ENCODE data around the gene CAMTA1.

CAMTA1 gene

GRCh38 chr1:7085521-7085920 is 300.3 kb downstream of the CAMTA1 start:
- ATAC-seq = no peak
- TF ChIP-seq ZNF565 (CRISPR knock-in tag; conservative IDR thresholded peaks at IDR 0.05; ENCODE audit: low read depth) (no peak), TCF4 (CRISPR knock-in tag; IDR thresholded peaks at IDR 0.05; ENCODE audit: borderline replicate concordance) (no peak), TOX (CRISPR knock-in tag; IDR thresholded peaks at IDR 0.05; ENCODE audit: borderline replicate concordance) (no peak), ZNF8 (CRISPR knock-in tag; IDR thresholded peaks at IDR 0.05) (no peak), ZC3H10 (CRISPR knock-in tag; IDR thresholded peaks at IDR 0.05) (no peak), ZFP3 (CRISPR knock-in tag; IDR thresholded peaks at IDR 0.05) (no peak), ZFP30 (CRISPR knock-in tag; IDR thresholded peaks at IDR 0.05) (no peak), POU6F1 (CRISPR knock-in tag; IDR thresholded peaks at IDR 0.05; ENCODE audit: borderline replicate concordance, low read depth) (no peak), SNAI2 (CRISPR knock-in tag; IDR thresholded peaks at IDR 0.05) (no peak), OSR1 (CRISPR knock-in tag; IDR thresholded peaks at IDR 0.05) (no peak), GLIS3 (CRISPR knock-in tag; IDR thresholded peaks at IDR 0.05) (no peak), RARB (CRISPR knock-in tag; IDR thresholded peaks at IDR 0.05) (no peak), CREB5 (CRISPR knock-in tag; IDR thresholded peaks at IDR 0.05; ENCODE audit: low read depth) (no peak), TSHZ2 (CRISPR knock-in tag; IDR thresholded peaks at IDR 0.05) (no peak), BACH2 (CRISPR knock-in tag; IDR thresholded peaks at IDR 0.05; ENCODE audit: borderline replicate concordance) (no peak), CSDC2 (CRISPR knock-in tag; IDR thresholded peaks at IDR 0.05) (no peak), ISL1 (CRISPR knock-in tag; IDR thresholded peaks at IDR 0.05) (no peak), CSRNP3 (CRISPR knock-in tag; IDR thresholded peaks at IDR 0.05) (no peak), PATZ1 (CRISPR knock-in tag; IDR thresholded peaks at IDR 0.05; ENCODE audit: borderline replicate concordance) (no peak), ARNTL (CRISPR knock-in tag; IDR thresholded peaks at IDR 0.05; ENCODE audit: borderline replicate concordance, low read depth) (no peak)

GRCh38 chr1:7086106-7086505 is 300.9 kb downstream of the CAMTA1 start:
- TF ChIP-seq TCF4 (CRISPR knock-in tag; IDR thresholded peaks at IDR 0.05; ENCODE audit: borderline replicate concordance) = no peak
- no peak for TF ChIP-seq ZFP3 (CRISPR knock-in tag; IDR thresholded peaks at IDR 0.05)
- no peak for TF ChIP-seq TOX (CRISPR knock-in tag; IDR thresholded peaks at IDR 0.05; ENCODE audit: borderline replicate concordance)
- no peak for TF ChIP-seq POU6F1 (CRISPR knock-in tag; IDR thresholded peaks at IDR 0.05; ENCODE audit: borderline replicate concordance, low read depth)
- no peak for TF ChIP-seq TSHZ2 (CRISPR knock-in tag; IDR thresholded peaks at IDR 0.05)
- no peak for TF ChIP-seq ZNF70 (CRISPR knock-in tag; IDR thresholded peaks at IDR 0.05)
- no peak for TF ChIP-seq CSRNP3 (CRISPR knock-in tag; IDR thresholded peaks at IDR 0.05)
- ATAC-seq = no peak
